ENCODE measurements around the gene PLAC8L1.

The PLAC8L1 gene

GRCh38 chr5:146042628-146043279 lies 62.6 kb downstream of the PLAC8L1 start:
- Mint-ChIP-seq H3K36me3 (ENCODE audit: low read depth) (no peaks in the 10 kb centered on the region), H3K4me3 (no peak overlapping the region), H3K27me3 (peaks cover 1% of the 10 kb centered on the region), H3K9me3 (peaks cover 3% of the 10 kb centered on the region), H3K4me1 (no peaks in the 10 kb centered on the region), H3K27ac (no peak overlapping the region)
- DNase-seq = no peak
- peak; percentile 24 for ATAC-seq

GRCh38 chr5:146041180-146041789 lies 64.1 kb downstream of the PLAC8L1 start:
- ATAC-seq = no peak
- Mint-ChIP-seq H3K4me3 (no peak overlapping the region), H3K9me3 (peaks cover 3% of the 10 kb centered on the region), H3K27ac (no peak overlapping the region), H3K4me1 (no peaks in the 10 kb centered on the region), H3K36me3 (ENCODE audit: low read depth) (no peaks in the 10 kb centered on the region), H3K27me3 (no peaks in the 10 kb centered on the region)
- no peak for DNase-seq

GRCh38 chr5:146040527-146040926 lies 64.8 kb downstream of the PLAC8L1 start:
- Mint-ChIP-seq H3K36me3 (ENCODE audit: low read depth) (no peaks in the 10 kb centered on the region), H3K9me3 (no peaks in the 10 kb centered on the region), H3K27ac (no peak overlapping the region), H3K27me3 (no peaks in the 10 kb centered on the region), H3K4me3 (no peak overlapping the region), H3K4me1 (no peaks in the 10 kb centered on the region)
- DNase-seq = no peak
- no peak for ATAC-seq

GRCh38 chr5:146039420-146039819 lies 66.0 kb downstream of the PLAC8L1 start:
- Mint-ChIP-seq H3K27ac (no peak overlapping the region), H3K9me3 (no peaks in the 10 kb centered on the region), H3K4me1 (no peaks in the 10 kb centered on the region), H3K36me3 (ENCODE audit: low read depth) (no peaks in the 10 kb centered on the region), H3K4me3 (no peak overlapping the region), H3K27me3 (peaks cover 2% of the 10 kb centered on the region)
- no peak for DNase-seq
- ATAC-seq = no peak

- no peaks in the 10 kb centered on the region for H3K9me3 Mint-ChIP-seq
- no peaks in the 10 kb centered on the region for H3K4me1 Mint-ChIP-seq
- H3K36me3 Mint-ChIP-seq (ENCODE audit: low read depth) = no peaks in the 10 kb centered on the region
- H3K27ac Mint-ChIP-seq = no peak overlapping the region
- H3K27me3 Mint-ChIP-seq = peaks cover 6% of the 10 kb centered on the region
- DNase-seq = no peak
- ATAC-seq = no peak
- no peak overlapping the region for H3K4me3 Mint-ChIP-seq
These were observed 70.8 kb downstream of the PLAC8L1 start for GRCh38 chr5:146034605-146035004.

All from activated naive CD8-positive, alpha-beta T cell treated with anti-CD3 and anti-CD28 coated beads, Interleukin-2, amount 50 U/mL, for 24 hours (primary cell).